HG02678 (cell line): ENCODE results near the gene KMT5B.

Experiments
- ATAC-seq: cut with Tn5 transposase; IDR thresholded peaks from one replicate; pipeline ENCODE4 v1.9.1; 2021; ENCODE audit warnings: mild to moderate bottlenecking, moderate library complexity; ENCODE audit not compliant: unreplicated experiment

The KMT5B gene

GRCh38 chr11:68146704-68147474 lies 66.2 kb downstream of the KMT5B start:
- ATAC-seq: no peak

DNA sequence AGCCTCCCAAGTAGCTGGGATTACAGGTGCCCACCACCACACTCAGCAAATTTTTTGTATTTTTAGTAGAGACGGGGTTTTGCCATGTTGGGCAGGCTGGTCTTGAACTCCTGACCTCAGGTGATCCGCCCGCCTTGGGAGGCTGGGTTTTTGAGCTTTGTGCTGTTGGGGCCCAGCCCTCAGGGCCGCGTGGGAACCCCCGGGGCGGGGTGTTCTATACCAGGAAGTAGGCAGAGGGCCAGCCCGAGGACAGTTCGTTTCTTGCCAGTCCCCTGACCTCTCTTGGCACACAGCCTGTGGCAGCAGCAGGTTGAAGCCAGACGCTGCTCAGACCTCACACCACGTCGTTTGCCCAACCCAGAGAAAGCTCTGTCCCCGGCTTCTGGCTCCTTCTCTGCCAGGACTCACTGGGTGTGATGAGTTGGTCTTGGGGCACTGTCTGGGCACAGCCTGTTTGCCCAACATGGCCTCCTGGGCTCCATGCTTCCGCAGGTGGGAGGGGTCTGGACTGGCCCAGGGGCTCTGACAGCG lies 67.0 kb downstream of the KMT5B start:
- ATAC-seq: no peak

DNA sequence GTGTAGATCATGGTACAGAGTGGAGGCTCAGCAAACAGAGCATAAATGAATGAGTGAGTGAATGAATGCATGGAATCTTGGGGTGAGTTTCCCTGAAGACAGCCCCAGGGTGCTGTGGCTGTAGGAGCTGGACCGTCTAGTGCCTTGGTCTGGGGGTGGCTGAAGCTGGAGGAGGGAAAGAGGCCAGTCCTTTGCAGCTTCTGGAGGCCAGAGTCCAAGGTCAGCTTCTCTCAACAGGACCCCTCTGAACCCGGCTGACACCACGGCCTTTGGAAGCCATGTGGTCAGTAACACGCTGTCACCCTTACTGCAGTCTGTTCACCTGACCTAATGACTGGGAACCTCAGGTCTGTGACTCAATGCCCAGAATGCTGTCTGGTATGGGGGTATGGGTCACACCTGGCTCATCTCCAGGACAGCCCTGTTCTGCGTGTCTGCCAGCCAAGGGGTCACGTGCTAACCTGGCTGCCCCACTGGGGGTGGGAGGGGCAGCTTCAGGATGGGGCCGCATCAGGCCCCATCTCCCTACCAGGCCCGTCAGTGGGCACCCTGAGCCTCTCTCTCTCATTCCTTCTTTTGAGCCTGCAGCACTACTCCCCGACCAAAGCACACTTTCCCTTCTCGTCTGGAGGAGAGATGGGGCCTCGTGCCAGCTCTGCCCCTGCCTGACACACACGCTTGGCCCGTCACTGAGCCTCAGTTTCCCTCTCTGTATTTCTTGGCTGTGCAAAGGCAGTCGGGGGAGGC lies 67.8 kb downstream of the KMT5B start:
- ATAC-seq: no peak

DNA sequence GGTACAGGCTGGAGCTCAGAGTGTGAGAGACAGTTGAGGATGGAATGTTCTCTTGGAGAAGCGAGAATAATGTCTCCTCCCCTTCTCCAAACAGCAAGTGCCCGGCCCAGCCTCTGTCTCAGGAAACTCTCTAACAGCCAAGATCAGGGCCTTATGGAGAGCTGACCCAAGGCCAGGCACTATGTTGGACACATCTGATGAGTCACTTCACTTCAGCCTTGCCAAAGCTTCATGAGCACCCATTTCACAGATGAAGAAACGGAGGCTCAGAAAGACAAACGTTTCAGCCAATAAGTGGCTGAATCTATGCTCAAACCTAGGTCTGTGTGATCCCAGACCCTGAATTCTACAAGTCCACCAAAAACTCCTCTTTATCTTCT lies 69.8 kb downstream of the KMT5B start:
- no peak for ATAC-seq

DNA sequence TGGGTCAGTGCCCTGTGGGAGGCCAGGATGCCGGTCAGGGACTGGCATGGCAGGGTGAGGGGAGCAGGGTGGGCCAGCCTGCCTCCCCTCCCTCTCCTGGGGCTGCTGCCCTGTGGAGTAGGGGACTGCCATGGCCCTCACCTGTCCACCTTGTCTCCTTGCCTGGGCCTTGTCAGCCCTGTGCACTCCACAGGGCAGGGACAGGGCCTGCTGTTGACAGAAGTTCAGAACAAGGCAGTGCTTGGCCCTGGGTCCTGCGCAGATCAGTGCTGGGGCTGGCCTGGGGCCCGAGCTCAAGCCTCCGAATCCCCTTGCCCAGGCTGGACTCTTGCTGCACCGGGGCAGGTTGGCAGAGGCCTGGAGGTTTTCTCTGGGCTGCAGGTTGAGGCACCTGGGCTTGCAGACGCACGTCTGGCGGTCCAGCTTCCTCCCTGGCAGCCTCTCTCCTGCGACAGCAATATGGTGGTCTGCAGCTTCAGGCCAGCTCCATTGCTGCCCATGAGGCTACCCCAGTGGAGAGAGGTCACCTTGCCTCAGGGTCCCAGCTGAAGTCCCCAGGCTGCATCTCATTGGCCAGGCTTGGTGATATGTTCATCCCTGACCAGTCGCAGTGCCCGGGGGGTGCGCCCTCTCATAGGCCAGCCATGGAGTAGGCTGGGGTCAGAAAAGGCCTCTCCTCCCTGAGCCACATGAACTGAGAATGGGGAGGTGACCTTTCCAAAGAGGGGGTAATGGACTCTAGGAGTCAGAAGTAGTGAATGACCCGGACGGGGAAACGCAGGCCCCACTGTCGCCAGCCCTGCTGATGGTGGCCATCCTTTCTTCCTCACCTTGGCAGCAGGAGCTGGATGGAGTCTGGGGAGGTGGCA lies 70.4 kb downstream of the KMT5B start:
- no peak for ATAC-seq

DNA sequence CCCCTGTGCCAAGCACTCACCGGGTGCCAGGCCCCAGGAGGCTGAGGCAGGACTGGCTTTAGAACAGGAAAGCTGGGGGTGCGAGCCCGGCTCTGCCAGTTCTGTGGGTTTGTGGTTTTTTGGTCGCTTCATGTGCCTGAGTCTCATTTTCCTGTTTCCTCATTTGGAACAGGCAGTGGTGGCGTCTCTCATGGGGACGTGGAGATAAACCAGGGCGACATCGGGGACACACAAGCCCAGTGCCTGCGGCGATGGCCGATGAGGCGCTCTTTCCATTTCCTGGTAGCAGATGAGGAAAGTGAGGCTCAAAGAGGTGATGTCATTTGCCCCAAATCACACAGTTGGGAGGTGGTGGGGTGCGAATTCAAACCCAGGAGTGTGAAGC lies 71.1 kb downstream of the KMT5B start:
- no peak for ATAC-seq

DNA sequence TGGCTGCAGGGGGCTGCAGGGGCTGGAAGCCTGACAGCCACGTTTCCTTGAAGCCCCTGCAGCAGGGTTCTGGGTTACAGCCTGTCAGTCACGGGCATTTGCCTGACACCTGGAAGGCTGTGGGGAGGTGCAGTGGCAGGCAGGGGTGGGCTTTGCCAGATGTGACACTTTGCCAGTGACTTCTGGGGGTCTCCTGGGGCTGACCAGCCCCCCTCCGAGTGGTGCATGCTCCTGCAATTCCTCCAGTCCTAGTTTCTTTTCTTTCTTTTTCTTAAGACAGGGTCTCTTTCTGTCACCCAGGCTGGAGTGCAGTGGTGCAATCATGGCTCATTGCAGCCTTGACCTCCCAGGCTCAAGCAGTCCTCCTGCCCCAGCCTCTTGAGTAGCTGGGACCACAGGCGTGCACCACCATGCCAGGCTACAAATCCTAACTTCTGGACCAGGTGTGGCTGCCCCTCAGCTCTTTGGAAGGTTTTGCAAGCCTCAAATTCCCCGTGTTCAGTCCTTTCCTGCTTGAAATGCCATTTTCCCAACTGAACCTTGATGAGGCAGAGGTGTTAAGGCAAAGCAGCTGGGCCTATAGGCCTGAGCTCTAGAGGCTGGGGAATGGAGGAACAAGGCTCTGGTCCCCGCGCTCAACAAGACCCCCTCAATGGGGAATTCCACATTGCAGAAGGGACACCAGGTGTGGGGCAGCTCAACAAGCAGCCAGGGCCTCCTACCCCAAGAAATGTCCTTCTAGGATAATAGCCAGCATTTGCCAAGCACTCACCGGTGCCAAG lies 71.7 kb downstream of the KMT5B start:
- no peak for ATAC-seq

DNA sequence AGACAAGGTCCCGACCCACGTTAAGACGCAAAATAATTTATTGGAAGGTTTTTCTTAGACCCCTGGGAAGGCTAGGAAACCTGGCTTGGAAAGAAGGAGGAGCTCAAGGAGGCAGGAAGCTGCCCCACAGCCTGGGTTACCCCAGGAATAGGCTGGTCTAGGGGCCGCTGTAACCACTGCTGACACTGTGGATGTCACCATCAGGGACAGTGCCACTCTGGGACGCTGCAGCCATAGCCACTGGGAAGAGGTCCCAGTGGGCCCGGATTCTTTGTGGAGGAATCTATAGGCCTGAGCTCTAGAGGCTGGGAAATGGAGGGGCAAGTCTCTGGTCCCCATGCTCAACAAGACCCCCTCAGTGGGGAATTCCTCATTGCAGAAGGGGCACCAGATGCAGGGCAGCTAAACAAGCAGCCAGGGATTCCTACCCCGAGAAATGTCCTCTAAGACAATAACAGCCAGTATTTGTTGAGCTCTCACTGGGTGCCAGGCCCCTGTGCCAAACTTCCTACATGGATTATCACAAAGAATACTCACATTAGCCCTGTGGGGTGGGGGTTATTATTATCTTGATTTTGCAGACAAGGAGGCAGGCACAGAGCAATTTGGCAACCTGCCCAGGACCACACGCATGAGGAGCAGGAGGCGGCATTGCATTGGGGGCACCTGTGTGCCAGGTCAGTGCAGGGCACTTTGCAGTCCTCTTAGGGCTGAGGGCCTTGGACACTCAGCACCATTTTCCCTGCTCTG lies 72.4 kb downstream of the KMT5B start:
- no peak for ATAC-seq

GRCh38 chr11:68138237-68138636 lies 74.9 kb downstream of the KMT5B start:
- ATAC-seq: no peak

DNA sequence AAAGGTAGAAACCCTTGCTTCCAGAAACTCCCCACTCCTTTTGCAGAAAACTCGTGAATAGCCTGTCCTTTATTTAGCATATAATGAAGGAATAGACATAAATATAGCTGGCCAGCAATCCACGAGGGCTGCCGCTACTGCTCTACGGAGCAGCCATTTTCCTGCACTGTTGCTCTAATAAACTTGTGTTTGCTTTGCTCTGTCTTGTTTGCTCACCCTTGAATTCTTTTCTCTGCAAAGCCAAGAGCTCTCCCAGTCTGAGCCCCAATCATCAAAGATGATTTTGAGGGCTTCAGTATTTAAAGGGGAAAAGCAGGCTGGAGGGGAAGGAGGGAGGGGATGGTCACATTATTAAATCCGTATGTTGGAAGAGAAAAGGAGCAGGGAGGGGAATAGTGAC lies 75.3 kb downstream of the KMT5B start:
- no peak for ATAC-seq

- ATAC-seq: no peak
Observed at GRCh38 chr11:68136866-68137265, 76.2 kb downstream of the KMT5B start.

DNA sequence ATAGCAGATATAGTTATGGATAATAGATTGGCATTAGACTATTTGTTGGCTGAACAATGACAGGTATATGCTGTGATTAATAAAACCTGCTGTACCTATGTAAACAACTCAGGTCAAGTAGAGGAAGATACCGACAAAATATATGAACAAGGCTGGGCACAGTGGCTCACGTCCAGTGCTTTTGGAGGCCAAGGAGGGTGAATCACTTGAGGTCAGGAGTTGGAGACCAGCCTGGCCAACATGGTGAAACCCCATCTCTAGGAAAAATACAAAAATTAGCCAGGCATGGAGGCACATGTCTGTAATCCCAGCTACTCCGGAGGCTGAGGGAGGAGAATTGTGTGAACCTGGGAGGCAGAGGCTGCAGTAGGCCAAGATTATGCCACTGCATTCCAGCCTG lies 77.9 kb downstream of the KMT5B start:
- ATAC-seq: no peak

- no peak for ATAC-seq
Observed at GRCh38 chr11:68133761-68134160, 79.3 kb downstream of the KMT5B start.

DNA sequence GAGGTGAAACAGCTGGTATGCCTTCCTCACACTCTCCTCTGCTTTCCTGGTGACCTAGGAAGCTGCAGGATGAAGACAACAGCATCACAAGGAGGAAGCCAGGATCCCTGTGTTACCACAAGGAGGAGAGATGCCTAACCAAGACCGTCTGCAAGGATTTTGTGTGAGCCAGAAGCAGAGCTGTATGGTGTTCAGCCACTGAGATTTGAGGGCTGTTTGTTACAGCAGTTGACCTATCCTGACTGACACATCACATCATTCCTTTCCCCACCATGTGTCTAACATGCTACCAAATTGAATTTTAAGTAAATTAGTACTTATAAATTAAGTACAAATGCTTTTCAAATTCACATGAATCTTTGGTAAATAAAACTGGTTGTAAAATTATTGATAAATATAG lies 83.0 kb downstream of the KMT5B start:
- no peak for ATAC-seq

GRCh38 chr11:68128682-68129327 lies 84.3 kb downstream of the KMT5B start:
- no peak for ATAC-seq

GRCh38 chr11:68127714-68128681 lies 85.1 kb downstream of the KMT5B start:
- ATAC-seq: no peak

DNA sequence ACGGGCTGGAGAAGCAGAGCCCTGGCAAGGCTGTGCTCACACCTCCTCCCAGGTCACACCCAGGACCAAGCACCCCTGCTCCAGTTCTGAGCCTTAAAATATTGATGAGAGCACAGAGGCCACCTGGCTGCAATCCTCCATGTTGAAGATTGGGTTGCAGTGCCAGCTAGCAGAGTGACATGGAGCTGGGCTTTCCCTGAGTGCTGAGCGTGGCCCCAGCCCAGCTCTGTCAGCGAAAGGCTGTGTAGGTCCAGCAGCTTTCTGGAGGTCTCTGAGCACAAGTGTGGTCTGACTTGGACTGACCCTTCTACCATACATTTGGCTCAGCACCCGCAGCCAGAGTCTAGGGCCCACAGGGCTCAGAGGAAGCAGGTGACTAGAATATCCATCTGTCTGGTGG lies 87.9 kb downstream of the KMT5B start:
- ATAC-seq: no peak

- no peak for ATAC-seq
Observed at GRCh38 chr11:68122936-68123539, 90.1 kb downstream of the KMT5B start.
